GM19463 (cell line): ENCODE data around the gene CD9.

Source experiments
- ATAC-seq: cut with Tn5 transposase; IDR thresholded peaks from one replicate; pipeline ENCODE4 v1.9.1; 2021; ENCODE audit warnings: mild to moderate bottlenecking, moderate library complexity; ENCODE audit not compliant: unreplicated experiment

The CD9 gene

GRCh38 chr12:6235906-6236640 is 35.9 kb downstream of the CD9 start:
- ATAC-seq: no peak

GRCh38 chr12:6236641-6236940 is 36.4 kb downstream of the CD9 start:
- ATAC-seq: no peak

- no peak for ATAC-seq
These were observed 37.6 kb downstream of the CD9 start for GRCh38 chr12:6237830-6238229.

- ATAC-seq: no peak
These were observed 38.7 kb downstream of the CD9 start for GRCh38 chr12:6238875-6239274.

GRCh38 chr12:6241495-6241894 is 41.3 kb downstream of the CD9 start:
- no peak for ATAC-seq

GRCh38 chr12:6249580-6249979 is 49.4 kb downstream of the CD9 start:
- ATAC-seq: no peak

- no peak for ATAC-seq
These were observed 50.1 kb downstream of the CD9 start for GRCh38 chr12:6250343-6250742.

- ATAC-seq: no peak
These were observed 53.1 kb downstream of the CD9 start for GRCh38 chr12:6253278-6253677.

GRCh38 chr12:6254491-6254890 is 54.3 kb downstream of the CD9 start:
- ATAC-seq: no peak

GRCh38 chr12:6257007-6257406 is 56.8 kb downstream of the CD9 start:
- no peak for ATAC-seq

- ATAC-seq: no peak
These were observed 62.0 kb downstream of the CD9 start for GRCh38 chr12:6262211-6262610.

GRCh38 chr12:6262623-6263022 is 62.4 kb downstream of the CD9 start:
- no peak for ATAC-seq

- no peak for ATAC-seq
These were observed 63.7 kb downstream of the CD9 start for GRCh38 chr12:6263931-6264330.

- no peak for ATAC-seq
These were observed 64.3 kb downstream of the CD9 start for GRCh38 chr12:6264402-6265037.

GRCh38 chr12:6265038-6265405 is 64.8 kb downstream of the CD9 start:
- ATAC-seq: no peak

- no peak for ATAC-seq
These were observed 66.4 kb downstream of the CD9 start for GRCh38 chr12:6266541-6266966.

- peak; percentile 60 for ATAC-seq
These were observed 66.9 kb downstream of the CD9 start for GRCh38 chr12:6266971-6267721.

- no peak for ATAC-seq
These were observed 68.4 kb downstream of the CD9 start for GRCh38 chr12:6268484-6269157.

GRCh38 chr12:6269986-6270385 is 69.8 kb downstream of the CD9 start:
- ATAC-seq: no peak

GRCh38 chr12:6271281-6271680 is 71.1 kb downstream of the CD9 start:
- ATAC-seq: no peak

- no peak for ATAC-seq
These were observed 72.4 kb downstream of the CD9 start for GRCh38 chr12:6272300-6273204.
